IMR-90 (cell line): ENCODE measurements around the gene PCCA.

Source experiments
- BHLHE40 ChIP-seq: fragments of 150-350 bp; IDR thresholded peaks from 2 replicates; pipeline ENCODE4 v1.6.1; 2016; ENCODE audit warnings: mild to moderate bottlenecking, low read depth, low read length
- CTCF ChIP-seq: conservative IDR thresholded peaks from 2 replicates; pipeline ENCODE4 v1.5.1; 2012; ENCODE audit warnings: mild to moderate bottlenecking, low read depth, low read length, improper control_type of control experiment
- FOS ChIP-seq: fragments of 150-350 bp; IDR thresholded peaks from 2 replicates; pipeline ENCODE4 v1.6.1; 2016; ENCODE audit warnings: low read depth, low read length
- POLR2A ChIP-seq: IDR thresholded peaks from 2 replicates; pipeline ENCODE4 v1.6.1; 2012; ENCODE audit warnings: mild to moderate bottlenecking, low read depth, low read length
- USF2 ChIP-seq: fragments of 150-350 bp; IDR thresholded peaks from 2 replicates; pipeline ENCODE4 v1.6.1; 2017; ENCODE audit warnings: mild to moderate bottlenecking, antibody characterized with exemption, low read length, low read depth

GRCh38 chr13:100306030-100306429, 217.1 kb downstream of the PCCA start:
- TF ChIP-seq CTCF (no peak), FOS (no peak), BHLHE40 (no peak), USF2 (no peak), POLR2A (no peak)
